ENCODE measurements around the gene CACNB2.
"Not testable (repeated sequence)": the region's sequence is repeated elsewhere in the genome, so short reads cannot be mapped to it uniquely, and the experiment has no call there.

The CACNB2 gene

GRCh38 chr10:18533896-18534295 is 393.7 kb downstream of the CACNB2 start:
- DNase-seq: no peak

GRCh38 chr10:18539335-18539734 is 399.1 kb downstream of the CACNB2 start:
- no peak for DNase-seq

GRCh38 chr10:18540195-18540594 is 400.0 kb downstream of the CACNB2 start:
- no peak for DNase-seq

- DNase-seq: no peak
Measured at GRCh38 chr10:18542832-18543231, 402.6 kb downstream of the CACNB2 start.

DNA sequence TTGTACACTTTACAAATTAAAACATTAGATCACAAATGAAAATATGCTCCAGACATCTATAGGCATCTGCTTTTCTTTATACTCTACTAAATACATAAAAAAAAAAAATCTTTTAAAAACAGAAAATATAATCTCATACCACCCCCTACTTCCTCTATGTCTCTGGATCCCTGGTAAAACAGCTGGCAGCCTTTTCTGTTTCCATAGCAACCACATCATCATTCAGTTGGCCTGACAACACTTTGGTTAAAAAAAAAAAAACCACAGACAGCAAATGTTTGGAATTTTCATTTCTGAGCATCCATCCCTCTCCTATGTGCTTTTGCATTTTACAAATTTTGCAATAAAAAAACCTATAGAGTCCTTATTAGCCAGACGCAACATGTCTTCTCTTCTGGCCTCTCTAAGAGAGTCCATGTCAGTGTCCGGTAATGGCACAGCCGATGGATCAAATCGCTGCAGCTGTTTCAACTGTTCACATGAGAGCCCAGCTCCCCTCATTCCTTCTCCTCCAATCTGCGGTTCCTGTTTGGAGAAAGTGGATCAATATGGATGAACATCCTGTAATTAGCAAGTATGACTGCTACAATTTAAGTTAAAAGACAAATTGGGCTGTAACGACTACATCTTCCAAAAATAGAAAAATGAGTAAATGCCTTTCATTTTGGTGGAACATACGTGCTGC is 405.5 kb downstream of the CACNB2 start:
- no peak for DNase-seq

- no peak for DNase-seq
Measured at GRCh38 chr10:18549105-18549504, 408.9 kb downstream of the CACNB2 start.

DNA sequence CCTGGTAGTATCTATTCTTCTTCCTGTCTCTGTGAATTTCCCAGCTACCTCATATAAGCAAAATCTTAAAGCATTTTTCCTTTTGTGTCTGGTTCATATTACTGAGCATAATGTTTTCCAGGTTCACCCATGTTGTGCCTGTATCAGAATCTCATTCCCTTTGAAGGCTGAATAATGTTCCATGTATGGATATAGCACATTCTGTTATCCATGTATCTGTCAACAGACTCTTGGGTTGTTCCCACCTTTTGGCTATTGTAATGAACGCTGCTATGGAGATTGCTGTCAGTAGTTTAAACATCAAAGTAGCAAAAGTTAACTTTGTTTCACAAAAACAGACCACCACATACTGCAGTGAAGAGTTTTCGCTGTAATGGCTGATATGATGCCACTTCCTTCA is 411.2 kb downstream of the CACNB2 start:
- DNase-seq: no peak

DNA sequence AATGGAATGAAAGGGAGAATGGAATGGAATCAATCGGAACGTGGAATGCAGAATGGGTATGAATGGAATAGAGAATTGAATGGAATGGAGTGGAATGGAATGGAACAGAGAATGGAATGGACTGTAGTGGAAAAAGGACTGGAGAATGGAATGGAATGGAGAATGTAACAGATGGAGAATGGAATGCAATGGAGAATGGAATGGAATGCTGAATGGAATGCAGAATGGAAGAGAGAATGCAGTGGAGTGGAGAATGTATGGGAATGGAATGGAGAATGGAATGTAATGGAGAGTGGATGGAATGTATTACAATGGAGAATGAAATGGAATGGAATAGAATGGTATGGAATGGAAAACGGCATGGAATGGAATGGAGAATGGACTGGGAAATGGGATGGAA is 414.3 kb downstream of the CACNB2 start:
- no peak for DNase-seq

- DNase-seq: no peak
Measured at GRCh38 chr10:18556522-18557147, 416.4 kb downstream of the CACNB2 start.

DNA sequence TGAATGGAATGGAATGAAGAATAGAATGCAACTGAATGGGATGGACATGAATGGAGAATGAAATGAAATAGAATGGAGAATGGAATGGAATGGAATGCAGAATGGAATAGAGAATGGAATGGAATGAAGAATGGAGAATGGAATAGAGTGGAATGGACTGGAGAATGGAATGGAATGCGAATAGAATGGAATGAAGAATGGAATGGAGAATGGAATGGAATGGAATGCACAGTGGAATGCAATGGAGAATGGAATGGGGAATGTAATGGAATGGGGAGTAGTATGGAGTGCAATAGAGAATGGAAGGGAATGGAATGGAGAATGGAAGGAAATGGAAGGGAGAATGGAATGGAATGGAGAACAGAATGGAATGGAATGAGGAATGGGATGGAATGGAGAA is 417.7 kb downstream of the CACNB2 start:
- DNase-seq: no peak

- DNase-seq: no peak
Measured at GRCh38 chr10:18561861-18562551, 421.8 kb downstream of the CACNB2 start.

- DNase-seq: no peak
Measured at GRCh38 chr10:18563003-18563726, 422.9 kb downstream of the CACNB2 start.

- DNase-seq: no peak
Measured at GRCh38 chr10:18565006-18565405, 424.8 kb downstream of the CACNB2 start.

GRCh38 chr10:18566177-18566576 is 426.0 kb downstream of the CACNB2 start:
- no peak for DNase-seq

DNA sequence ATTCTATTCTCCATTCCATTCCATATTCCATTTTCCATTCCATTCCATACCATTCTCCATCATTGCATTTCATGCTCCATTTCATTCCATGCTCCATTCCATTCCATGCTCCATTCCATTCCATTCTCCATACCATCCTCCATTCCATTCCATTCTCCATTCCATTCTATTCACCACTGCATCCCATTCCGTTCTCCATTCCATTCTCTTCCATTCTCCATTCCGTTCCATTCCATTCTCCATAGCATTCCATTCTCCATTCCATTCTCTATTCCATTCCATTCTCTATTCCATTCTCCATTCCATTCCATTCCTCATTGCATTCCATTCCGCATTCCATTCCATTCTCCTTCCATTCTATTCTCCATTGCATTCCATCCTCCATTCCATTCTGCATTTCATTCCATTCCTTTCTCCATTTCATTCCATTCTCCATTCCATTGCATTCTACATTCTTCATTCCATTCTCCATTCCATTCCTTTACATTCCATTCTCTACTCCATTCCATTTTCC is 427.2 kb downstream of the CACNB2 start:
- no peak for DNase-seq

- DNase-seq: not testable (repeated sequence)
Measured at GRCh38 chr10:18570386-18570785, 430.2 kb downstream of the CACNB2 start.

GRCh38 chr10:18571076-18571475 is 430.9 kb downstream of the CACNB2 start:
- DNase-seq: no peak

DNA sequence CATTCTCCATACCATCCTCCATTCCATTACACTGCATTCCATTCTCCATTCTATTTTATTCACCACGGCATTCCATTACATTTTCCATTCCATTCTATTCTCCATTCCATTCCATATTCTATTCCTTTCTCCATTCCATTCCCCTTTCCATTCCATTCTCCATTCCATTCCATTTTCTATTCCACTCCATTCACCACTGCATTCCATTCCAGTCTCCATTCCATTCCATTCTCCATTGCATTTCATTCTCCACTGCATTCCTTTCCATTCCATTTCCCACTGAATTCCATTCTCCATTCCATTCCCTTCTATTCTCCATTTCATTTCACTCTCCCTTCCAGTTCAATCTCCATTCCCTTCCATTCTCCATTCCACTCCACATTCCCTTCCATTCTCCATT is 431.6 kb downstream of the CACNB2 start:
- DNase-seq: no peak

DNA sequence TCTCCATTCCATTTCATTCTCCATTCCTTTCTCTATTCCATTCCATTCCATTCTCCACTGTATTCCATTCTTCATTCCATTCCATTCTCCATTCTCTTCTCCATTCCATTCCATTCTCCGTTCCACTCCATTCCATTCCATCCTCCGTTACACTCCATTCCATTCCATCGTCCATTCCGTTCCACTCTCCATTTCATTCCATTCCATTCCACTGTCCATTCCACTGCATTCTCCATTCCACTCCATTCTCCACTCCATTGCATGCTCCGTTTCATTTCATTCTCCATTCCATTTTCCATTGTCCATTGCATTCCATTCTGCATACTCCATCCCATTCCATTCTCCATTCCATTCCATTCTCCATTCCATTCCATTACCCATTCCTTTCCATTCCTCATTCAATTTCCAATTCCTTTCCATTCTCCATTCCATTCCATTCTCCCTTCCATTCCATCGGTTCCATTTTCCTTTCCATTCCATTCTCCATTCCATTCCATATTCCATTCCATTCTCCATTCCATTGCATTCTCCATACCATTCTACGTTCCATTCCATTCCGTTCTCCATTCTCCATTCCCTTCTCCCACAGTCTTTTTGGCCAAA is 432.8 kb downstream of the CACNB2 start:
- no peak for DNase-seq

DNA sequence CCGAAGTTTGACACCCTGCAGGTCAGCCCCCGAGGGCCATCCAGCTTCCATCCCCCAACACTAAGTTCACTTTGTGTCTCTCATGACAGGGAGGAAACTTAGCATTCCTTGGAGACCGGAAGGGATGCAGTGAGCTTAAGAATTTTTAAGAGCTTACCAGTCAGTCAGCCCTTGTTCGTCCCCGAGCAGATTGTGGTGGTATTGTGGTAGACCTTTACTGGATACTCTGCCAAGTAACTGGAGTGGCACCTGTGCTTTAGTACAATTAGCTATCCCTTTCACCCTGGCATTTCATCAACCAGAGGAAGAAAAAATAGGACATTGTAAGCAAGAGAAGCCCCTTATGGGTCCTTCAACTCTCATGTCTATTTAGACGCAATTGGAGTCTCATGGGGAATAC is 436.4 kb downstream of the CACNB2 start:
- no peak for DNase-seq

GRCh38 chr10:18577823-18578685 is 437.8 kb downstream of the CACNB2 start:
- no peak for DNase-seq

DNA sequence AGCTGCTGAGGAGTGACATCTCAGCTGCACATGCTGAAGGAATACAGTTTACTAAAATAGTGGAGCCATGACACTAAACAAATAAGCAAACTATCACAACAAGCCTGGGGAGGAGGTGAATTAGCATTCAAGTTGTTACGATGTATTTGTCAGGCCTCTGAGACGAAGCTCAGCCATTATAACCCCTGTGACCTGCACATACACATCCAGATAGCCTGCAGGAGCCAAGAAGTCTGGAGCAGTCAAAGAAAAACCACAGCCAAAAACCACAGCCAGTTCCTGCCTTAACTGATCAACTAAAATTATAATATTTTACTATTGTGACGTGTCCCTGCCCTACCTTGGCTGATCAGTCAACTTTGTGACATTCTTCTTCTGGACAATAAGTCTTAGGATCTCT is 442.6 kb downstream of the CACNB2 start:
- no peak for DNase-seq

Measured in DMS153 (cell line).